K562 (cell line): ENCODE data around the gene SPINK9. TPM values are rescaled to one million over a fixed set of nuclear protein-coding genes. Genes with fewer than 3 reads are reported as not detected.

Experiments used
- AFF4 ChIP-seq: sonication (generic); formaldehyde crosslinking; IDR thresholded peaks from 2 replicates; pipeline ENCODE4 v1.8.0; 2023; ENCODE audit warnings: mild to moderate bottlenecking, missing genetic modification reagents
- ATF3 ChIP-seq, 2 experiments: fragments of 450-650 bp in 1 of 2; sonication (generic) in 1 of 2; formaldehyde crosslinking in 1 of 2; IDR thresholded peaks in 1 of 2; conservative IDR thresholded peaks in 1 of 2; 2 replicates each; pipeline versions ENCODE4 v1.6.1 to v1.8.1; 2016 to 2023; ENCODE audit warnings: mild to moderate bottlenecking in 2 of 2, moderate library complexity in 2 of 2, inconsistent platforms in 1 of 2, missing genetic modification reagents in 1 of 2
- CLOCK ChIP-seq: fragments of 250-450 bp; sonication (Bioruptor Pico); IDR thresholded peaks from 2 replicates; pipeline ENCODE4 v1.4.0; 2020; ENCODE audit warnings: mild to moderate bottlenecking, moderate library complexity, borderline replicate concordance
- FOXK1 ChIP-seq: sonication (generic); formaldehyde crosslinking; IDR thresholded peaks from 2 replicates; pipeline ENCODE4 v1.8.0; 2022; ENCODE audit warnings: missing genetic modification reagents, mild to moderate bottlenecking, borderline replicate concordance
- HCFC1 ChIP-seq: IDR thresholded peaks from 2 replicates; pipeline ENCODE4 v1.6.1; 2012; ENCODE audit warnings: low read depth, low read length, improper control_type of control experiment
- U2AF2 ChIP-seq: fragments of 200-400 bp; formaldehyde crosslinking; optimal IDR thresholded peaks from 2 replicates; pipeline ENCODE3; 2017; ENCODE audit warnings: low read depth, mild to moderate bottlenecking, low read length
- ZNF184 ChIP-seq: sonication (generic); formaldehyde crosslinking; IDR thresholded peaks from 2 replicates; pipeline ENCODE4 v1.5.0; 2020; ENCODE audit warnings: missing genetic modification reagents
- polyA plus RNA-seq, 8 experiments: library from polyadenylated mRNA; depleted of rRNA in 4 of 8; stranded (reverse) in 5 of 8; unstranded in 3 of 8; fragments of >200 nt; fragmentation: Nextera tagmentation in 2 of 8; fragmentation: Illumina TruSeq in 1 of 8; extraction: Ambion mirVana in 2 of 8; extraction: Trizol in 1 of 8; gene quantifications; 2 replicates each; pipeline versions ENCODE4 v1.2.1 to v1.2.3, GENCODE V29; 2011 to 2014; ENCODE audit warnings: inconsistent platforms in 1 of 8, missing spikeins in 1 of 8
- total RNA-seq, 7 experiments: library from RNA; depleted of rRNA in 6 of 7; stranded (reverse); fragments of >200 nt in 6 of 7; fragmentation: Illumina TruSeq in 2 of 7; extraction: Trizol in 2 of 7; gene quantifications; 2 replicates each; pipeline versions ENCODE4 v1.2.1 to v1.2.3, GENCODE V29; 2011 to 2021; ENCODE audit warnings: low replicate concordance in 1 of 7
- TF ChIP-seq, protein P1 (sequence below): fragments of 450-650 bp; IDR thresholded peaks from 2 replicates; pipeline ENCODE4 v1.7.1; 2018; ENCODE audit warnings: mild to moderate bottlenecking, low read depth; ENCODE audit not compliant: partially characterized antibody
- TF ChIP-seq, protein P2 (sequence below): fragments of 450-650 bp; formaldehyde crosslinking; conservative IDR thresholded peaks from 2 replicates; pipeline ENCODE4 v1.4.0; 2022; ENCODE audit warnings: mild to moderate bottlenecking, missing genetic modification characterization

Gene SPINK9
- total and polyA plus RNA-seq, 9 of the 15 experiments (the other 6 are each of a cell fraction or from before 2014, with no cell fraction given): not detected

GRCh38 chr5:148387325-148387724 lies 52.0 kb downstream of the SPINK9 start (continued):
- TF ChIP-seq CLOCK (no peak), AFF4 (no peak), ZNF184 (no peak), U2AF2 (no peak), HCFC1 (no peak), FOXK1 (no peak), ATF3 (IDR thresholded peaks at IDR 0.05) (no peak), ATF3 (CRISPR knock-in tag; conservative IDR thresholded peaks at IDR 0.05) (no peak)
- TF ChIP-seq, protein P1, sequence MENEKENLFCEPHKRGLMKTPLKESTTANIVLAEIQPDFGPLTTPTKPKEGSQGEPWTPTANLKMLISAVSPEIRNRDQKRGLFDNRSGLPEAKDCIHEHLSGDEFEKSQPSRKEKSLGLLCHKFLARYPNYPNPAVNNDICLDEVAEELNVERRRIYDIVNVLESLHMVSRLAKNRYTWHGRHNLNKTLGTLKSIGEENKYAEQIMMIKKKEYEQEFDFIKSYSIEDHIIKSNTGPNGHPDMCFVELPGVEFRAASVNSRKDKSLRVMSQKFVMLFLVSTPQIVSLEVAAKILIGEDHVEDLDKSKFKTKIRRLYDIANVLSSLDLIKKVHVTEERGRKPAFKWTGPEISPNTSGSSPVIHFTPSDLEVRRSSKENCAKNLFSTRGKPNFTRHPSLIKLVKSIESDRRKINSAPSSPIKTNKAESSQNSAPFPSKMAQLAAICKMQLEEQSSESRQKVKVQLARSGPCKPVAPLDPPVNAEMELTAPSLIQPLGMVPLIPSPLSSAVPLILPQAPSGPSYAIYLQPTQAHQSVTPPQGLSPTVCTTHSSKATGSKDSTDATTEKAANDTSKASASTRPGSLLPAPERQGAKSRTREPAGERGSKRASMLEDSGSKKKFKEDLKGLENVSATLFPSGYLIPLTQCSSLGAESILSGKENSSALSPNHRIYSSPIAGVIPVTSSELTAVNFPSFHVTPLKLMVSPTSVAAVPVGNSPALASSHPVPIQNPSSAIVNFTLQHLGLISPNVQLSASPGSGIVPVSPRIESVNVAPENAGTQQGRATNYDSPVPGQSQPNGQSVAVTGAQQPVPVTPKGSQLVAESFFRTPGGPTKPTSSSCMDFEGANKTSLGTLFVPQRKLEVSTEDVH: no peak
- TF ChIP-seq, protein P2, sequence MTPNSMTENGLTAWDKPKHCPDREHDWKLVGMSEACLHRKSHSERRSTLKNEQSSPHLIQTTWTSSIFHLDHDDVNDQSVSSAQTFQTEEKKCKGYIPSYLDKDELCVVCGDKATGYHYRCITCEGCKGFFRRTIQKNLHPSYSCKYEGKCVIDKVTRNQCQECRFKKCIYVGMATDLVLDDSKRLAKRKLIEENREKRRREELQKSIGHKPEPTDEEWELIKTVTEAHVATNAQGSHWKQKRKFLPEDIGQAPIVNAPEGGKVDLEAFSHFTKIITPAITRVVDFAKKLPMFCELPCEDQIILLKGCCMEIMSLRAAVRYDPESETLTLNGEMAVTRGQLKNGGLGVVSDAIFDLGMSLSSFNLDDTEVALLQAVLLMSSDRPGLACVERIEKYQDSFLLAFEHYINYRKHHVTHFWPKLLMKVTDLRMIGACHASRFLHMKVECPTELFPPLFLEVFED (CRISPR knock-in tag): no peak
